ENCODE measurements around the gene PRCC.

- no peak for TF ChIP-seq CTCF (IDR thresholded peaks at IDR 0.05)
- no peak for TF ChIP-seq POLR2A (IDR thresholded peaks at IDR 0.05)
These were observed 56.0 kb downstream of the PRCC start for GRCh38 chr1:156823210-156823790.
